Body of pancreas (tissue), 4 donors: ENCODE results near the gene MYO5A.

ENCODE experiments used
- CTCF ChIP-seq, 7 experiments: fragments of 450-650 bp in 4 of 7; fragments of 200-600 bp in 3 of 7; sonication (generic) in 3 of 7; IDR thresholded peaks; one replicate each; pipeline ENCODE4 v1.5.1; 2016 to 2019; ENCODE audit warnings: antibody characterized with exemption in 7 of 7
- POLR2A ChIP-seq, 3 donors: fragments of 450-650 bp; IDR thresholded peaks; one replicate each; pipeline ENCODE4 v1.6.1; 2016; ENCODE audit warnings: antibody characterized with exemption in 3 of 3, mild to moderate bottlenecking in 2 of 3

GRCh38 chr15:52436981-52437380 is 91.7 kb downstream of the MYO5A start:
- TF ChIP-seq CTCF (IDR thresholded peaks at IDR 0.05), result no peak
- no peak for TF ChIP-seq POLR2A (IDR thresholded peaks at IDR 0.05)
